ENCODE data around the gene FNDC5.

The FNDC5 gene

DNA sequence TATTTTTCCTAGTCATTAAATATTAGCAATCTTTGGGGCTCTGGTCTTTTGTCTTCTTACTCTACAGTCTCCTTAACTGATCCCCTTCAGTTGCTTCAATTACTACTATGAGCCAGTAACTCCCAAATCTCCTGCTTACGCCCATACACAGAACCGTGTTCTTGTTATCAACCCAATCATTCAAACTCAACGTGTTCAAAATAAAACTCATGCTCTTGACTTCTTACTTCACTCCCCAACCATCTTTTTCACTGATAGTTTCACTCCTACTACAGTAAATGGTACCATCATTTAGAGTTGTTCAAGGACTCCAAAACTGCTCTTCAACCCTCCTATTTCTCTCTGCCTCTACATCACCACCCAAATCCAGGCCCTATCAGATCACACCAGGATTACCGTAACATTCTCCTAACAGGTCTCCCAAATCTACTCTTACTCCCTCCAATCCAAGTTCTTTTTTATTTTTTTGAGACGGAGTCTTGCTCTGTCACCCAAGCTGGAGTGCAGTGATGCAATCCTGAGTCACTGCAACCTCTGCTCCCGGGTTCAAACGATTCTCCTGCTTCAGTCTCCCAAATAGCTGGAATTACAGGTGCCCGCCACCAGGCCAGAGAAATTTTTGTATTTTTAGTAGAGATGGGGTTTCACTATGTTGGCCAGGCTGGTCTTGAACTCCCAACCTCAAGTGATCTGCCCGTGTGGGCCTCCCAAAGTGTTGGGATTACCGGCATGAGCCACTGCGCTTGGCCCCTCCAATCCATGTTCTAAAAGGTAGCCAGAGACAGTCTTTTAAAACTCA lies 56.6 kb downstream of the FNDC5 start:
- no peak for DNase-seq (ENCODE audit: low read depth)
